Activated naive CD4-positive, alpha-beta T cell treated with anti-CD3 and anti-CD28 coated beads for 36 hours (primary cell): ENCODE data around the gene KLF7. TPM values are rescaled to one million over a fixed set of nuclear protein-coding genes. Genes with fewer than 3 reads are reported as not detected.

Experiments
- CTCF ChIA-PET: fragments of 350-600 bp; sonication (Branson Sonifier 250); formaldehyde crosslinking; loops from one replicate; lab custom pipeline; 2021; ENCODE audit warnings: antibody characterized with exemption; lab: Charles Lee
- DNase-seq: peaks from one replicate; pipeline ENCODE4 v3.0.0-alpha.2; 2020
- H3K27ac Mint-ChIP-seq: one replicate; pipeline ENCODE4 v1.8.0; 2021; ENCODE audit warnings: mild to moderate bottlenecking, mixed read lengths
- H3K27me3 Mint-ChIP-seq: one replicate; pipeline ENCODE4 v1.8.0; 2021; ENCODE audit warnings: low read depth, mixed read lengths
- H3K36me3 Mint-ChIP-seq: one replicate; pipeline ENCODE4 v1.8.0; 2021; ENCODE audit warnings: low read depth, mixed read lengths
- H3K4me1 Mint-ChIP-seq: one replicate; pipeline ENCODE4 v1.8.0; 2021; ENCODE audit warnings: low read depth, mixed read lengths
- H3K4me3 Mint-ChIP-seq: one replicate; pipeline ENCODE4 v1.8.0; 2021; ENCODE audit warnings: mild to moderate bottlenecking, moderate library complexity, mixed read lengths
- H3K9me3 Mint-ChIP-seq: one replicate; pipeline ENCODE4 v1.8.0; 2021; ENCODE audit warnings: mixed read lengths
- intact Hi-C: fragments of 100-400 bp; cut with micrococcal nuclease; formaldehyde crosslinking; loops from one replicate; pipeline ENCODE4 v1.15.1; 2023
- total RNA-seq, 2 experiments: library from RNA; stranded (reverse); gene quantifications; one replicate each; pipeline ENCODE4 v1.2.3, GENCODE V29; 2021

Gene KLF7
- total RNA-seq, 2 experiments from 2014 or later, result 30.1 to 32.2 TPM

DNA sequence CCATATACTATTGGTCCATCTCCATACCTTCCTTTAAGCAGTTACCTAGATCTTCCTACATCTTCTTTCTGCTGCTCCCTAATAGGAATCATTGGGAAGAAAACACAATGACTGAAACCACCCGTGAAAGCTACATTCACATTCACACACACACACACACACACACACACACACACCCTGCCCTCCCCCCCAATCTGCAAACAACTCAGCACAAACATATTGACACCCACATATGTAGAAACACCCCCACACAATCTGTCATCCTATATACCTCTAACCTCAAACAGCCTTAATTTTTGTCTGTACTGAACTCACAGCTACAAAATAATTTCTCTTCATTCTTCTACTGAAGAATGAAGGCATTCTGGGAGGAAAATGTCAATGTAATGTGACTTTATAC lies 63.8 kb downstream of the KLF7 start:
- peaks cover 23% of the 10 kb centered on the region for H3K36me3 Mint-ChIP-seq
- no peaks in the 10 kb centered on the region for H3K27me3 Mint-ChIP-seq
- H3K4me3 Mint-ChIP-seq, result no peak overlapping the region
- no peak for DNase-seq
- CTCF ChIA-PET, result interaction anchor here (0.8 kb wide), 1 partner anchor 28 kb away, joined by 5 read pairs; no protein-coding TSS in a partner anchor
- H3K9me3 Mint-ChIP-seq, result peaks cover 2% of the 10 kb centered on the region
- intact Hi-C loops, result no loop called here
- no peak overlapping the region for H3K27ac Mint-ChIP-seq
- peaks cover 17% of the 10 kb centered on the region for H3K4me1 Mint-ChIP-seq

GRCh38 chr2:207097278-207097677 lies 68.5 kb downstream of the KLF7 start:
- no peaks in the 10 kb centered on the region for H3K27me3 Mint-ChIP-seq
- intact Hi-C loops, result no loop called here

DNA sequence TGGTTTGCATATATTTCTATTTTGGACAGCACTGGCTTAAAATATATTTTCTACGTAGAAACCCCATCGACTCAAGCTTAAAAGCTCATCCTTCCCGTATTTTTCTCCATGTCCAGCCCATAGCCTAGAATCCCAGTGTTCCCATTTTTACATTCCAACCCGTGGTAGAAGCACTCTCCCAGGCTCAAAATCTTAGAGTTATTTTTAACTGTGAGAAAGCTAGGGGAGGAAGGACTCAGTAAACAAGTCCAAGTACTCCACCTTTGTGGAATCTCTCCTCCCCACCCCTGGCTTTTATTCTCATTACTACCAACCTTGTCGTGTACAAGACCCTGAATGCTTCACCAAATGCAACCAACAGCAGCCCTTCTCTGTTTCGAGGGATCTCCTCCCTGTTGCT lies 69.8 kb downstream of the KLF7 start:
- no peak for DNase-seq
- Mint-ChIP-seq H3K27ac (no peak overlapping the region), H3K27me3 (no peaks in the 10 kb centered on the region), H3K9me3 (peaks cover 5% of the 10 kb centered on the region), H3K4me1 (peaks cover 22% of the 10 kb centered on the region), H3K36me3 (peaks cover 15% of the 10 kb centered on the region), H3K4me3 (no peak overlapping the region)
- CTCF ChIA-PET, result interaction anchor here (0.7 kb wide), 1 partner anchor 794 kb away, joined by 3 read pairs; no protein-coding TSS in a partner anchor
- intact Hi-C loops, result no loop called here

More at GRCh38 chr2:207097278-207097677, 68.5 kb downstream of the KLF7 start:
- Mint-ChIP-seq H3K27ac (no peak overlapping the region), H3K9me3 (peaks cover 2% of the 10 kb centered on the region), H3K4me3 (no peak overlapping the region), H3K4me1 (peaks cover 20% of the 10 kb centered on the region), H3K36me3 (peaks cover 17% of the 10 kb centered on the region)
- no peak for DNase-seq
- CTCF ChIA-PET, result no interaction called here

GRCh38 chr2:207093234-207093633 lies 72.5 kb downstream of the KLF7 start:
- Mint-ChIP-seq H3K27me3 (no peaks in the 10 kb centered on the region), H3K4me3 (no peak overlapping the region), H3K36me3 (peaks cover 10% of the 10 kb centered on the region), H3K27ac (no peak overlapping the region), H3K9me3 (peaks cover 3% of the 10 kb centered on the region), H3K4me1 (peaks cover 38% of the 10 kb centered on the region)
- intact Hi-C loops, result no loop called here
- DNase-seq, result no peak
- CTCF ChIA-PET, result no interaction called here

GRCh38 chr2:207092818-207093217 lies 72.9 kb downstream of the KLF7 start:
- peaks cover 40% of the 10 kb centered on the region for H3K4me1 Mint-ChIP-seq
- H3K36me3 Mint-ChIP-seq, result peaks cover 10% of the 10 kb centered on the region
- CTCF ChIA-PET, result no interaction called here

DNA sequence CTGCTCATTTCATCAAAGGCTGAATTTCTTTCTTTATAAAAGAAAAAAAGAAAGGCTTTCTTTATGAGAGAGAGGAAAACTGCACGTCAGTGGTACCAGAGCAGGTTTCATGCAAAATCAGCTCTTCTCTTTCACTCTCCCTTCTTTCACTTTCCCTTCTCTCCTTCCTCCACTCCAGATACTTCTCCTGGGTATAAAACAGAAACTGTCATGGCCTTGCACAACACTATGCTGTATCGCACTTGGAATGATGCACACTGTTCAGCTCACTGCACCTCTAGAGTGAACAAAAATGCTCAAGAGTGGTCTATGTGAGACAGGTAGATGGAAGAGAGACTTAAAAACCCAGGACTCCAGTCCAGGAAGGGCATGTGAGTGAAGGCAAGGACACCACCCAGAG lies 73.8 kb downstream of the KLF7 start:
- CTCF ChIA-PET, result no interaction called here
- peaks cover 12% of the 10 kb centered on the region for H3K36me3 Mint-ChIP-seq
- no peaks in the 10 kb centered on the region for H3K27me3 Mint-ChIP-seq
- H3K27ac Mint-ChIP-seq, result no peak overlapping the region
- intact Hi-C loops, result no loop called here
- H3K9me3 Mint-ChIP-seq, result peaks cover 3% of the 10 kb centered on the region
- no peak for DNase-seq
- H3K4me1 Mint-ChIP-seq, result peaks cover 40% of the 10 kb centered on the region
- H3K4me3 Mint-ChIP-seq, result no peak overlapping the region

More at GRCh38 chr2:207092818-207093217, 72.9 kb downstream of the KLF7 start:
- H3K27me3 Mint-ChIP-seq, result no peaks in the 10 kb centered on the region
- DNase-seq, result no peak
- H3K27ac Mint-ChIP-seq, result no peak overlapping the region
- no peak overlapping the region for H3K4me3 Mint-ChIP-seq
- intact Hi-C loops, result no loop called here
- H3K9me3 Mint-ChIP-seq, result peaks cover 3% of the 10 kb centered on the region

- intact Hi-C loops, result no loop called here
- DNase-seq, result no peak
- Mint-ChIP-seq H3K4me3 (no peak overlapping the region), H3K27ac (no peak overlapping the region), H3K36me3 (peaks cover 18% of the 10 kb centered on the region), H3K9me3 (peaks cover 3% of the 10 kb centered on the region), H3K27me3 (no peaks in the 10 kb centered on the region), H3K4me1 (peaks cover 37% of the 10 kb centered on the region)
- CTCF ChIA-PET, result no interaction called here
Observed at GRCh38 chr2:207091176-207091575, 74.6 kb downstream of the KLF7 start.

GRCh38 chr2:207090389-207090788 lies 75.4 kb downstream of the KLF7 start:
- H3K4me3 Mint-ChIP-seq, result no peak overlapping the region
- H3K27me3 Mint-ChIP-seq, result no peaks in the 10 kb centered on the region
- CTCF ChIA-PET, result no interaction called here
- H3K27ac Mint-ChIP-seq, result no peak overlapping the region
- intact Hi-C loops, result no loop called here
- peaks cover 37% of the 10 kb centered on the region for H3K4me1 Mint-ChIP-seq
- H3K36me3 Mint-ChIP-seq, result peaks cover 21% of the 10 kb centered on the region
- peaks cover 3% of the 10 kb centered on the region for H3K9me3 Mint-ChIP-seq
- DNase-seq, result no peak

DNA sequence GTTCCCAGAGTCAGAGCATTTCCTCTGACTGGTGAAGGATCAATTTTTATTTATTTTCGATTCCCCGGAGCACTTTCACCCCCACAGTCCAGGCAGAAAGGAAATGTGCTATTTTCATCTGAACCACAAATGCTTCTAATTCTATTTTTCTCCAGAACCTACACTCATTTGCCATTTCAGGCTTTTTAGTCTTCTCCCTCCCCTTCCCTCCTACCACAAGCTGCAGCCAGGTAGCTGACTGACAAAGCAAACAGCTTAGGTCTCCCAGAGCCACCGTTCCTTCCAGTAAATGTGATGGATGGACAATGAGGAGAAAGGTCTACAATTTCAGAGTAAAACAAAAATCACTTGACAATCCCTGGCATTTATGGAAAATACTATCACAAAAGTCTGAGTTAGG lies 76.9 kb downstream of the KLF7 start:
- H3K4me3 Mint-ChIP-seq, result no peak overlapping the region
- intact Hi-C loops, result no loop called here
- no peaks in the 10 kb centered on the region for H3K27me3 Mint-ChIP-seq
- H3K4me1 Mint-ChIP-seq, result peaks cover 37% of the 10 kb centered on the region
- peaks cover 3% of the 10 kb centered on the region for H3K9me3 Mint-ChIP-seq
- peaks cover 21% of the 10 kb centered on the region for H3K36me3 Mint-ChIP-seq
- DNase-seq, result no peak
- CTCF ChIA-PET, result interaction anchor here (0.6 to 1.8 kb wide), 2 partner anchors 9 to 14 kb away, joined by 4 to 8 read pairs; no protein-coding TSS in a partner anchor
- H3K27ac Mint-ChIP-seq, result no peak overlapping the region

GRCh38 chr2:207088276-207088675 lies 77.5 kb downstream of the KLF7 start:
- Mint-ChIP-seq H3K4me1 (peaks cover 35% of the 10 kb centered on the region), H3K9me3 (peaks cover 3% of the 10 kb centered on the region), H3K4me3 (no peak overlapping the region), H3K27ac (no peak overlapping the region), H3K36me3 (peaks cover 20% of the 10 kb centered on the region), H3K27me3 (no peaks in the 10 kb centered on the region)
- CTCF ChIA-PET, result interaction anchor here (1.8 kb wide), 1 partner anchor 14 kb away, joined by 8 read pairs; no protein-coding TSS in a partner anchor
- no peak for DNase-seq
- intact Hi-C loops, result no loop called here

DNA sequence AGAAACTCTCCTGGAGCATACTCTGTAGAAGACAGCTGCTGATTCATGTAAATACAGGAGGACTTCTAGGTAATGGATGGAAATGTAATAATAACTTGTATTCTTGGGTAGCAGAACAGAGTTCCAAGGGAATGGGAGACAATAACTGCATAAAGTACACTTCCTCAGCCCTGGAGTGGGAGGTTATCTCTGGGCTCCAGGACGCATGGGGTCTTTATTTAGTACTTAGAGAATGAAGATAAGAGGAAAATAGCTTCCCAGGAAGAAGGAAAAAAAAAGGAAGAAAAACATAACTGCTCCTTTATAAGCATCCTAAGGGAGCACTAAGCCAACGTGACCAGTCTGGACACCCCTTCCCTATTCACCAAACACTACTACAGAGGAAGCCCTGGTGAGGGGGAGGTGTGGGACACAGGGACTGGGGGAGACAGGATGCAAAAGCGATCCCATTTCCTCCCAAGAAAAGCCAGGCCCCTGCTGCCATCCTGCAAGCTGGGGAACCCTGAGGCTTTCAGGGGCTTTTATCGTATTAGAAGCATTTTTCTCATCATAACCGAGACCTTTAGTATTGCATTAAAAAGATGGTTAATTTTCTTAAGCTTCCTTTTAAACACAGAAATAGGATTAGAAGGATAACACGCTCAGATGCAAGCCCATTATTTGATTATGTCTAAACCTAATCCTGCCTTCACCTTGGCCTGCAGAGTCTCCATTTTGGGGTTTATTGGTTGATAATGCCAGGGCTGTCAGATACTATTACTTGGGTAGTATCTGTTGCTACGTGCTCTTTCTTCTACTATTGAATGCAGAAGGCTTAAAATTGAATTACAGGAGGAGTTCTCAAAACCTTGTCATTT lies 78.5 kb downstream of the KLF7 start:
- no peaks in the 10 kb centered on the region for H3K27me3 Mint-ChIP-seq
- intact Hi-C loops, result no loop called here
- peaks cover 21% of the 10 kb centered on the region for H3K36me3 Mint-ChIP-seq
- DNase-seq, result no peak
- peaks cover 3% of the 10 kb centered on the region for H3K9me3 Mint-ChIP-seq
- no peak overlapping the region for H3K4me3 Mint-ChIP-seq
- CTCF ChIA-PET, result interaction anchor here (1.1 kb wide), 1 partner anchor 12 kb away, joined by 3 read pairs; no protein-coding TSS in a partner anchor
- H3K27ac Mint-ChIP-seq, result no peak overlapping the region
- peaks cover 31% of the 10 kb centered on the region for H3K4me1 Mint-ChIP-seq

GRCh38 chr2:207086136-207086535 lies 79.6 kb downstream of the KLF7 start:
- no peak for DNase-seq
- H3K9me3 Mint-ChIP-seq, result no peaks in the 10 kb centered on the region
- no peak overlapping the region for H3K27ac Mint-ChIP-seq
- CTCF ChIA-PET, result interaction anchor here (1.1 kb wide), 1 partner anchor 10 kb away, joined by 3 read pairs; no protein-coding TSS in a partner anchor
- intact Hi-C loops, result no loop called here
- peaks cover 25% of the 10 kb centered on the region for H3K4me1 Mint-ChIP-seq
- H3K4me3 Mint-ChIP-seq, result no peak overlapping the region
- no peaks in the 10 kb centered on the region for H3K27me3 Mint-ChIP-seq
- peaks cover 23% of the 10 kb centered on the region for H3K36me3 Mint-ChIP-seq

DNA sequence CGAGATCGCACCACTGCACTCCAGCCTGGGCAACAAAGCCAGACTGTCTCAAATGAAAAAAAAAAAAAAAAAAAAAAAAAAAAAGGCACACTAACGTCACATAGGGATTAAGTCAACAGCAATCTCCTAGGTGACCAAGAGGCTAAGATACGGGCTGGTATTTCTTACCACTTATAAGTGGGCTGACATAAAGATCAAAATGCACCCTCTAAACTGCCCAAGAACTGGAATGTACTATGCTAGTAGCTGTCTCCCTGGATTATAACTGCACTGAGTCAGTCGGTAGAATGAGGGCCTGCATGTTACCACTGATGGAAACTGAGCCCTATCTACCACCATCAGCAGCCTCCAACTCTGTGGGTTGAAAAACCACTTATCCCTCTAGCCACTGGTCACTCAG lies 80.6 kb downstream of the KLF7 start:
- no peaks in the 10 kb centered on the region for H3K9me3 Mint-ChIP-seq
- no peak for DNase-seq
- H3K27me3 Mint-ChIP-seq, result no peaks in the 10 kb centered on the region
- peaks cover 32% of the 10 kb centered on the region for H3K36me3 Mint-ChIP-seq
- intact Hi-C loops, result no loop called here
- peaks cover 16% of the 10 kb centered on the region for H3K4me1 Mint-ChIP-seq
- H3K27ac Mint-ChIP-seq, result no peak overlapping the region
- H3K4me3 Mint-ChIP-seq, result no peak overlapping the region
- CTCF ChIA-PET, result no interaction called here
